Measurements from ENCODE around the gene SCUBE2. TPM values are rescaled to one million over a fixed set of nuclear protein-coding genes. Genes with fewer than 3 reads are reported as not detected.

The SCUBE2 gene
- 10 to 100 TPM in 1 of 4 donors, 1 to 10 TPM in 3; 3.1 to 10.6 (median 5.0) TPM for total RNA-seq

GRCh38 chr11:9091044-9091922 lies at the start of gene SCUBE2:
Gene SCUBE2, minus strand, starts transcription at chr11:9091599. Its CDS starts 71 bp downstream, at chr11:9091528.
- DNase-seq, result peak in 1 of 3 donors; percentile 51
- peak within 1 kb of the TSS; percentile 34 to 65 (median 48) for H3K4me3 ChIP-seq
- no peaks in the 10 kb centered on the region for H3K27me3 ChIP-seq
- peak within 1 kb of the TSS in 1 of 4 donors; percentile 17 for H3K27ac ChIP-seq
- H3K36me3 ChIP-seq, result no peaks in the 10 kb centered on the region
- TF ChIP-seq CTCF (IDR thresholded peaks at IDR 0.05) (no peak), POLR2A (IDR thresholded peaks at IDR 0.05) (no peak)
- peaks cover 0 to 18% (median 7%) of the 10 kb centered on the region in 4 donors for H3K4me1 ChIP-seq
- no peaks in the 10 kb centered on the region for H3K9me3 ChIP-seq

GRCh38 chr11:9141186-9141585 lies 49.8 kb upstream of the SCUBE2 start:
- Histone ChIP-seq H3K4me3 (no peak overlapping the region), H3K4me1 (no peaks in the 10 kb centered on the region), H3K27ac (no peak overlapping the region), H3K27me3 (no peaks in the 10 kb centered on the region), H3K9me3 (no peaks in the 10 kb centered on the region), H3K36me3 (peaks cover 0 to 31% (median 0%) of the 10 kb centered on the region in 3 donors)
- no peak for DNase-seq
- TF ChIP-seq CTCF (IDR thresholded peaks at IDR 0.05), result no peak
- no peak for TF ChIP-seq POLR2A (IDR thresholded peaks at IDR 0.05)

DNA sequence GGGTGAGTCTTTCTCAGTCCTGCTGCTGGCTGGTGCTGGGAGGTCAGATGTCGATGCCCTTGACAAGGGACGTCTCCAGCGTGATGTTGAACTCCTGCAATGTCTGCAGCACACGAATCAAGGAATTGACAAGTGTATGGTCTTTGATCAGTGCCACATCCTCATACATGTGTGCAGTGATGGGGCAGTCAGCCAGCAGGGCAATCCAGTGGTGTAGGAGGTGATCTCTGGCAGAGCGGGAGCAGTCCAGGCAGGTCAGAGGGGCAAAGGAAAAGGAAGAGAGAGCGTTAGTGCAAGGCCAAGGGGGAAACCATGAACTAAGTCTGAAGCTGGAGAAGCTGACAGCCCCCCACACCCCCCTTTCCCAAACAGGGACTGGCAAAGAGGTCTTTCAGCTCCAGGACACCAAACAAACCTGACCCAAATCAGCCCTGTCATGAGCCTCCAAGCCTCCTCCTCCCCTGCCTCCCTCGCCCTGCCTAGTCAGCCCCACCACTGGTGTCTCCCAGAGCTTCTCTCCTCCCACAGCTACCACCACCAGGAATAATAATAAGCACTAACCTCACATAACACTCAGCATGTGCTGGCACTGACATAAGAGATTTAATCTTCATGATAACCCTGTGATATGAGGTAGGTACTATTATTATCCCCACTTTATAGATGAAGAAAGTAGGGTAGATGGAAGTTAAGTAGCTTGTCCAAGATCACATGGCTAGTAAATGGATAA lies 48.4 kb upstream of the SCUBE2 start:
- TF ChIP-seq CTCF (IDR thresholded peaks at IDR 0.05) (no peak), POLR2A (IDR thresholded peaks at IDR 0.05) (no peak)
- no peaks in the 10 kb centered on the region for H3K27me3 ChIP-seq
- peaks cover 0 to 31% (median 0%) of the 10 kb centered on the region in 3 donors for H3K36me3 ChIP-seq
- DNase-seq, result no peak
- no peaks in the 10 kb centered on the region for H3K4me1 ChIP-seq
- no peak overlapping the region for H3K27ac ChIP-seq
- H3K9me3 ChIP-seq, result no peaks in the 10 kb centered on the region
- no peak overlapping the region for H3K4me3 ChIP-seq

DNA sequence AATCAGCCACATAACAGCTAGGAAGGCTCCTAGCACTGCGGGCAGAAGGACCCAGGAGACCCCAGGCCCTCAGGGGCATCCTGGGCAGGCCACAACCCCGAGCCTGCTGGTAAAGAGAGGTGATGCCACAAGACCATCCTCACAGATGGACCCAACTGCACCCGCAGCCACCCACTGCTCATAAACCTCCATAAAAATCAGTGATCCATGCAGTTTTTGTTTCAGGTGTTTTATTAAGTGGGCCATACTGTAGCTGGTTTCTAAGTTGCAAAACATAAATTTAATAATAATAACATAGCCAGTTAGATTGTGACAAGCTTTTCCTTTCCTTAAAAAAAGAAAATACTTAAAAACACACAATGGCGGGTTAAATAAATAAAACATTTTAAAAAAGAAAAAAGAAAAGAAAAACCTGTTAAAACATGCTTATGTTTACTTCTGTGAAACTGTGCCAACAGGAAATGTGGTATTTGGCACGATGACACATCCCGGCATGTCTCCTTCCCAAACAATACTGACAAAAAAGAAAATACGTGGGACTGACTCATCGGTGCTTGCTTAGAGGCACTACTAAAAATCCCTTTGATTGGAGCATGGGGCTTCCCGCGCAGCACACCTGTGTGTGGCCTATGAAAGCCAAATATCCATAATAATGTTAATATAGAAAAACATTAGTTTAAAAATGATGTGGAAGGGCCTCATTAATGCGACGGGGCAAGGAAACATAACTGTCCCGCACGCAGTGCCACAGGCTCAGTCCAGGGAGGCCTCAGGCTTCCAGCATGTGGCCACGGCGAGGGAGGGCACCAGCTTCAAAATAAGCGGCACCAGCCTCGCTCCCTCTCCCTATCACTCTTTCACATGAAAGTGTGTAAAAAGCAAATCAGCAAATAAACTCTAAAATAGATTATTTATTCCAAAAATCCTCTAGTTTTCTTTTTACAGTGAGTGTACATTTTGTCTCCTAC lies 47.5 kb upstream of the SCUBE2 start:
- no peak for DNase-seq
- TF ChIP-seq POLR2A (IDR thresholded peaks at IDR 0.05), result no peak
- no peak for TF ChIP-seq CTCF (IDR thresholded peaks at IDR 0.05)
- H3K4me3 ChIP-seq, result no peak overlapping the region
- peak overlapping the region in 1 of 4 donors; percentile 6 for H3K27ac ChIP-seq
- H3K9me3 ChIP-seq, result no peaks in the 10 kb centered on the region
- H3K27me3 ChIP-seq, result no peaks in the 10 kb centered on the region
- peaks cover 0 to 23% (median 0%) of the 10 kb centered on the region in 3 donors for H3K36me3 ChIP-seq
- no peaks in the 10 kb centered on the region for H3K4me1 ChIP-seq

- Histone ChIP-seq H3K4me3 (no peak overlapping the region), H3K36me3 (peaks cover 0 to 17% (median 0%) of the 10 kb centered on the region in 3 donors), H3K4me1 (no peaks in the 10 kb centered on the region), H3K27ac (no peak overlapping the region), H3K27me3 (no peaks in the 10 kb centered on the region), H3K9me3 (no peaks in the 10 kb centered on the region)
- DNase-seq, result no peak
- TF ChIP-seq POLR2A (IDR thresholded peaks at IDR 0.05) (no peak), CTCF (IDR thresholded peaks at IDR 0.05) (no peak)
These were observed 46.7 kb upstream of the SCUBE2 start for GRCh38 chr11:9138133-9138453.

Measured in Peyer's patch (tissue), 4 donors.